Pulmonary artery endothelial cell (primary cell): Measurements from ENCODE around the gene NT5DC4. TPM values are rescaled to one million over a fixed set of nuclear protein-coding genes. Genes with fewer than 3 reads are reported as not detected.

ENCODE experiments used
- DNase-seq: peaks from one replicate; pipeline ENCODE4 v3.0.0-alpha.2; 2011; ENCODE audit warnings: low read depth, low spot score
- total RNA-seq: library from RNA; depleted of rRNA; stranded (reverse); fragments of >200 nt; gene quantifications from 2 replicates; pipeline ENCODE4 v1.2.3, GENCODE V29; 2014

Gene NT5DC4
- total RNA-seq, 1 donor from 2014 or later = not detected

- peak; percentile 61 for DNase-seq
Measured at GRCh38 chr2:112784199-112785189, 63.7 kb downstream of the NT5DC4 start, which contains the start of gene IL1A. Gene IL1A (minus strand): TSS chr2:112784493. CDS start chr2:112783770, 723 bp downstream.

- peak; percentile 66 for DNase-seq
Measured at GRCh38 chr2:112787294-112787693, 66.5 kb downstream of the NT5DC4 start.

GRCh38 chr2:112787729-112788393, 67.0 kb downstream of the NT5DC4 start:
- no peak for DNase-seq

GRCh38 chr2:112788653-112789052, 67.8 kb downstream of the NT5DC4 start:
- no peak for DNase-seq

Other genes starting within 250 kb of the NT5DC4 start
- 50.5 and 69.3 TPM in 2 replicates for gene TTL, start 238.9 kb upstream of the NT5DC4 start, total RNA-seq
- 28.8 and 39.9 TPM in 2 replicates for gene POLR1B, start 178.6 kb upstream of the NT5DC4 start, total RNA-seq
- 4.7 and 6.1 TPM in 2 replicates for gene CHCHD5, start 136.4 kb upstream of the NT5DC4 start, total RNA-seq
- 81.2 and 109 TPM in 2 replicates for gene SLC20A1, start 75.1 kb upstream of the NT5DC4 start, total RNA-seq
- gene CKAP2L, start 43.6 kb downstream of the NT5DC4 start, total RNA-seq = 4.9 and 10.3 TPM in 2 replicates
- 0.60 and 0.73 TPM in 2 replicates for gene IL1A, start 63.5 kb downstream of the NT5DC4 start, total RNA-seq
- gene IL1B, start 115.8 kb downstream of the NT5DC4 start, total RNA-seq = 0.46 TPM in 1 of 2 replicates, not detected in the other
- not detected in 2 replicates for gene IL37, start 190.1 kb downstream of the NT5DC4 start, total RNA-seq